Activated T-cell treated with anti-CD3 and anti-CD28 coated beads, Interleukin-2, amount 50 U/mL, for 1 hour (primary cell): Measurements from ENCODE around the gene MT1X.
A peak's percentile ranks its signal among the peaks of the same experiment; 100 is the strongest.

Experiments used
- DNase-seq: peaks from one replicate; pipeline ENCODE4 v3.0.0-alpha.2; 2020

Gene MT1X

DNA sequence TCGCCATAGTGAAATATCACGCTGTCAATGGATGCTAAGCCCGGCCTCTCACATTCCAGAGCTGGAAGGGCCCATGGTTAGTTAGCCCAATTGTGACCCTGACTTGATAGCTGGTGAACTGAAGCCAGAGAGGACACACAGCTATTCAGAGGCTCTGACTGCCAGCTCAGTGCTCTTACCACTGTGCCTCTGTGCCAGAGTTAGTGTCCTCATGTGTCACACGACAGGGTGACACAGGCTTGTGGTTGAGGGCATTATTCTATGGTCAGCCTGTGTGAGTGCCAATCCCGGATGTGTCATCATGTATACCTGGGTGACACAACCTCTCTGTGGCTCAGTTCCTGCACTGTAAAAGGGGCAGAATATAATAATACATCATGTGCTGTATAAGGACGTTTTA, 2.5 kb upstream of the MT1X start:
- no peak for DNase-seq

DNA sequence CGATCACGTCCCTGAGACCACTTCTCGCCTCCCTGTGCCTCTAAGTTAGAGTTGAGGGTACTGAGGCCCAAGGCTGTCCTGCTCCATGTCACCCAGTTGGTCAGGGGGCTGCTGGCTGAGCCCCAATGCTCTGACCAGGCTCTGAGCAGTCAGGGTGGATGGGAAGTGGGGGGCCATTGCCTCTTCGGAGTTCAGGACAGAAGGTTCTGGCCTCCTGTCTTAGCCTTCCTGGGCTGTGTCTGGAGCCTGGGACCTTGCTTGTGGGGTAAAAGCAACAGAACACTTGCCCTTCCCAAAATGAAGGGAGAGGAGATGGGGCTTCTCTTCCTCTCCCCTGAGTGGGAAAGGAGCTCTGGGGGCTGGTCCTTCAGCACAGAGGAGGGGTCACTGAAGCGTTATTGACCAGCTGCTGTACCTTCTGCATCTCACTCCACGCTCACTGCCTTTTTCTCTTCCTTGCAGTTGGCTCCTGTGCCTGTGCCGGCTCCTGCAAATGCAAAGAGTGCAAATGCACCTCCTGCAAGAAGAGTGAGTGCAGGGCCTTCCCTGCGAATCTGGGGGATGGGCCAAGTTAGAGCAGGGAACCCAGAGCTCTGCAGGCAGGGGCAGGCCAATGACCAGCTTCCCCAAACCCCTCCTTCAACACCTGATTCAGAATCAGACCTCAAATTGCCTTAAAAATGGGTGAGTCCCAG, 580 bp downstream of the MT1X start:
- no peak for DNase-seq

DNA sequence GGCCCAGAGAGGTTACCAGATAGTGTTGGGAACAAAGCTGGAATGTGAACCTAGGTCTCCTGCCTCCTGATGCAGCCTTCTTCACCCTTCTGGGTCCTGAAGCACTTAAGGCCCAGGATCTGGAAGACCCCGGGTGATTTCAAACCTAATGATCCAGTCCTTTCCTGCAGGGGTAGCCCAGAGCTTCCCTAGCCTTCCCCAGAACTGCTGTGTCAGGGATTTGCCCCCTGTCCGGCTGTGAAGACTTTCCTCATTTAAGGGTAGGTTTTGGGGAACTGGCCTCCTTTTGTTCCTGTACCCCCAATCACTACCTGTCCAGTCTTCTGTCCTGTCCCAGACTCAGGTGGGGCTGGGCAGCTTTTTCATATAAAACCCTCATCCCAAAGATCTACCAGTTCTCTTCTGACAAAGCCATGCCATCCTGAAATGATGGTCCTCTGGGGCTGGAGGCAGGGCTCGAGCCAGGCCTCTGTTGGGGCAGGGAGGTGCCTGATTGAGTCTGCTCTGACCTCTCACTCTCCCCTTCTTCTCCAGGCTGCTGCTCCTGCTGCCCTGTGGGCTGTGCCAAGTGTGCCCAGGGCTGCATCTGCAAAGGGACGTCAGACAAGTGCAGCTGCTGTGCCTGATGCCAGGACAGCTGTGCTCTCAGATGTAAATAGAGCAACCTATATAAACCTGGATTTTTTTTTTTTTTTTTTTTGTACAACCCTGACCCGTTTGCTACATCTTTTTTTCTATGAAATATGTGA, 1.3 kb downstream of the MT1X start:
- no peak for DNase-seq

DNA sequence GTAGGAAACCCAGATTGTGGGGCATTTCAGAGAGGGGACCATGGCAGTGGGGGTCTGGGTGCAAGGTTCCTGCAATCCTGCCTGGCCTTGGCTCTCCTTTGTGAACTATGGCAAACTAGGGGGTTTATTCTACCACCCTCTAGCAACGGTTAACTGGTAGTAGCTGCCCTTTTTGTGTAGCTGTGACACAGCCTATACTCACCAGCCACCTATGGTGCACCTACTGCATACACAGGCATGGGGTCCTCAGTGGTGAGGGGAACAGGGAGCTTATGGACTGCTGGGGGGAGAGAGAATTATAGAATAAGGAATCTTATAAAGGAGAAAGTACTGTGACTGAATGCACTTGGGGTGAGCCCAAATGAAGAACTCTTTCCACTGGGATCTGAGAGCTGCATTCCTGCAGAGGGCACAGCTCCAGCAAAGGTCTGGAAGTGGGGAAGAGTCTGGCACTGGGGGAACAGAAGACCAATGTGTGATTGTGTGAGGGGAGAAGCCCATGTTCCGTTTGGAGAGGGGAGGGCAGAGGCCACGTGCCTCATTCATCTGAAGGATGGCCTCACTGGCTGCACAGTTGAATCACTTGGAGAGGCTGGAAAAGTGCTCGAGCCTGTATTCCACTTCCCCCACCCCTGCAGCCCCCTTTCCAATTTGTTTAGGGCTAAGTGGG, 2.1 kb downstream of the MT1X start:
- no peak for DNase-seq

DNA sequence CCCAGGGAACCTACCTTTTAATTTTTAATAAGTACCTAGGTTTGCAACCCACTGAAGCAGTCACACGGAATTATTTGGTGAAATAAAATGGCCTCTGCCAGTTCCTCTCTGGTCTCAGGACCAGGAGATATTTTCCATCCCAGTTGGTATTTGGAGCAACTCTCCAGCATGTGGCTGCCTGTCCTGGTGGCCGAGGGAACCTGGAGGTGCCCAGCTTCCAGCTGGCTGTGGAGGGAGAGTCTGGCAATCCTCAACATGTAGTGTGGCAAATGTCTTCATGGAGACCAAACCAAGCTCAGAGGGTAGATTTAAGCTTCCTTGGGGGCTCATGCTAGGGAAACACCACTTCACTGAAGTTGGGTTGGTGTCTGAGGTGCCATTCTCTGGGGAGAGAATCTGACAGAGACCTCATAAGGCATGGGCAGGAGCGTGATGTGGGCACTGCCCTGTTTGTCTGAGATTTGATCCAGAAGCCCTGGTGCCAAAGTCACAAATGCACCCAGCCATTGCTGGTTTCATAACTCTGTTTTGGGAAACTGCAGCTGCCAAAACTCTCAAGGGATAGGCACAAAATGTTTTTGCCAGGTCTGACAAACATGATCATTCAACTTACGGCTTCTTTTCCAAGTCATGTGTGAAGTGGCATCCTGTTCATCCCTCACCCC, 2.8 kb downstream of the MT1X start:
- no peak for DNase-seq

DNA sequence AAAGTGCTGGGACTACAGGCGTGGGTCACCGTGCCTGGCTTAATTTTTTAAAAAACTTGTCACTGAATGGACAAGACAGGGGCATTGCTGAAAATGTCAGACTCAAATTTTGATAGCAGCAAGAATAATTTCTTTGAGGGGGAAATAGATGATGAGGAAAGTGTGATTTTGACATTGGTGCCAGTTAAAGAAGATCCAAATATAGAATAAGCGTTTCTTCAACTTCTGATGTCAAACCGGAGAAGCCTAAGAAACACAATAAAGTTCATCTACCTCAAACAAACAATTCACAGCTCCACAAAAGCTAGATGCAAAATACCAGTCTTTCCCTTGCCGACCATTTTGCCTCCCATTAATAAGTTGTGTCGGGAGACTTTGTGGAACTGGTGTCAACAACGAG, 4.5 kb downstream of the MT1X start:
- no peak for DNase-seq

DNA sequence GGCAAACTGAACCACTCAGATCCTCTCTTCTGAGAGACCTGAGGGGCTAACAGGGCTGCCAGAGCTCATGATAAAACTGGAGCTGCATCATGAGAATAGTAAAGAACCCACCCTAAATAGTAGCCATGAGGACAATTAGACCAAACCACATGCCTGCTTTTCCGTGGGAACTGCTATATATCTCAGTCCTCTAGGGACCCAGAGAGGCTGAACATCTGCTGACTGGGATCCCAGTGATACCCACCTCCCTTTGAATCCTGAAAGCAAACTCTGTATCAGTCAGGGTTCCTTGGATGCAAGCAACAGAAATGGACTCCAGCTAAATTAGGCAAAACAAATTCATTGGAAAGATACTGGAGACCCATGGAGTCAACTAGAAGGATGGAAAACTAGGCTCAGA, 6.5 kb downstream of the MT1X start:
- DNase-seq = no peak

DNA sequence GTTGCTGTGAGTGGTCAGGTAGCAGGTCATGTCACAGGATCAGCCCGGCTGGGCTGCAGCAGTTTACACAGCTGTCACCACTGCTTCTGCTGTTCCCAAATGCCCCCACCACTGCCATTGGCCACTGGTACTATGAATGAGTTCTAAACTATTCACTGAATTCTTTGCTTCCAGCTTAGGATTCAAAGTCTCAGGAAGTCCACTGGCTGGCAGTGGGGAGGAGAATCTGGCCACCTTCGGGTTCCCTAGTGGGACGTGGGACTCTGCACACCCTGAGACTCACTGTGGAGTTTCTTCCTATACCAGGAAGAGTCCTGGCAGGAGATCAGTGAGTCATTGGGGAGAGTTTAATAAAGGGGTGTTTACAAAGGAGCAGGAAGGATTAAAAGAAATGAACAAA, 6.9 kb downstream of the MT1X start:
- DNase-seq = no peak

DNA sequence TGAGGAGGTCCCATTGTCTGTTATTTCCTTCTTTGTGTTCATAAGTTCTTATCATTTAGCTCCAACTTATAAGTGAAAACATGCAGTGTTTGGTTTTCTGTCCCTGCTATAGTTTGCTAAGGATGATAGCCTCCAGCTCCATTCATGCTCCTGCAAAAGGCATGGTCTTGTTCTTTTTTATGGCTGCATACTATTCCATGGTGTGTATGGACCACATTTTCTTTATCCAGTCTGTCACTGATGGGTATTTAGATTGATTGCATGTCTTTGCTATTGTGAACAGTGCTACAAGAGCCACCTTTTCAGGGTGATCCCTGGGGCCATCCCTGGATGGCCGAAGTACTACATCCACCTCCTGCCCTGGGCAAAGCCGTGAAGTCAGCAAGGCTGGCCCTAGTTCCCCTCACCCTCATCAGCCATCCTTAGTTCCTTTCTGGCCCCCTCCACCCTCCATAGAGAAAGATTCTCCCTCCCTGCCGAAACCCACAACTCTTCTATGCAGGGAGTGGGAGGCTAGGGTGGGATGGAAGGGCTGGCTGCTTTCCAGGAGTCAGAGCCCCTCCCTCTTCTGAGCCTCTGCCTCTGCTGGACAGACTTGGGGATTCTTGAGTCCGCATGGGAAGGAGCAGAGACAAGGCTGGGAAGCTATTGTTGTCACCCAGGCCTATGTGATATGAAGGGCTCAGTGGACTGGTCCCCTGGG, 8.3 kb downstream of the MT1X start:
- no peak for DNase-seq

DNA sequence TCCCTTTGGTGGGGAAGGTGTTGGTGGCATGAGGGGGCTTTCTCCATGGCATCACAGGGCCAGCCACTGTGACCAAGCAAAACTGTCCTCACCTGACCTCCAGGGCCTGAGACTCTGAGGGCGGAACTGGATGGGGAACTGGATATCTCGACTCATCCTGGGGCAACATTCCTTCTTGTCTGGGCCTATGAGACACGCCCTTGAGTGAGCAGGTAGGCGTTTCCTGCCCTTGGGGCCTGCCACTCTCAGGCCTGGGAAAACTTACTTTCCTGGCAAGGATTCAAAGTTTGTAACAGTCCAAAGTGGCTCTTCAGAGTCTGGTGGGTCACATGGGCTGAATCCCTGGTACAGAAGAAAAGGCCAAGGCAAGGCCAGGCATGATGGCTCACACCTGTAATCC, 9.6 kb downstream of the MT1X start:
- DNase-seq = no peak

DNA sequence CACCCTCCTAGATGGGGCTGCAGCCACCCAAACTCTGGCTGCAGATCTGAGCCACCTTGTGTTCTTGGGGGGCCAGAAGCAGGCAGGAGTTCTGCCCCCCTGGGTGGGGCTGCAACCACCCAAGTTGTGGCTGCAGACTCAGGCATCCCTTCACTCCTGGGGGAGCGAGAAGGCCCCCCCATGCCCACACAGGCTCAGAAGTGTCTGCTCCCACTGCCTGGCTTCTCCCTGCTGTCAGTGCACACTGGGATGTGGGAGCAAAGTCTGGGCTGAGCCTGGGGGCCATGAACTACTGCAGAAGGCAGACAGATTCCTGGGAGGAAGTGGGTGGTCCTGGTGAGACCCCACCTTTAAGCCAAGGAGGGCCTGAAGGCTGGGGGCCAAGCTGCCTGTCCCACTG, 13.0 kb downstream of the MT1X start:
- no peak for DNase-seq

DNA sequence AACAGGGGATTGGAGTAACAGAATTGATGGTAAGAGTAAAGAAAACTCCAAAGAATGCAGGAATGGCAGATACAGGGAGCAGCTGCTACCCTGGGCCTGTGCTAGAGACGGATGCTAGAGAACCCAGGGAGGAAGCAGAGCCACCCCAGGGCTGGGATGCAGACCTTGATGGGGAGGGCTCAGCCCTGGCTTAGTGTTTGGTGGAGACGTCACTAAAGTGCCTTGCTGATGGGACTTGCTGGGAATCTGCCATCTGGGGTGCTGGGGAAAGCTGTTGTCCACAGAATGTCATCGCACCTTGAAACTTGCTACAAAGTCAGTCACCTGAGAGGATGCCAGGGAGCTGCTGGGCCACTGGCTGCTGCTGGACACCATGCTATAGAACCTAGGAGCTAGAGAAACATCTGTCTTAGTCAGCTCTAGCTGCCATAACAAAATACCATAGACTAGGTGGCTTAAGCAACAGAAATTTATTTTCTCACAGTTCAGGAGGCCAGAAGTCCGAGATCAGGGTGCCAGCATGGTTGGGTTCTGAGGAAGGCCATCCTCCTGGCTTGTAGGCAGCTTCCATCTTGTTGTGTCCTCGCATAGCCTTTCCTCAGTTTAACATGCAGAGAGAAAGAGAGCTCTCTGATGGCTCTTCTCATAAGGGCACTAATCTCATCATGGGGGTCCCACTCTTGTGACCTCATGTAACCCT, 15.3 kb downstream of the MT1X start:
- DNase-seq = no peak

DNA sequence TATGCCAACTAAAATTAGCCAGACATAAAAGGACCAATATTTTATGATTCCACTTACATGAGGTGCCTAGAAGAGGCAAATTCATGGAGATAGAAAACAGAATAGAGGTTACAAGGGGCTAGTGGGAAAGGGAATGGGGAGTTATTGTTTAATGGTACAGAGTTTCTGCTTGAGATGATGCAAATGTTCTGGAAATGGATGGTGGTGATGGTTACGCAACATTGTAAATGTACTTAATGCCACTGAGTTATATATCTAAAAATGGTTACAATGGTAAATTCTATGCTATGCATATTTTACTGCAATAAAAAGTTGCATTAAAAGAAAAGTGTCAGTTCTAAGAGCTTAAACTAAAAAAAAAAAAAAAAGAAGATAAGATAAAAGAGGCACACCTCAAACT, 17.9 kb downstream of the MT1X start:
- DNase-seq = no peak

DNA sequence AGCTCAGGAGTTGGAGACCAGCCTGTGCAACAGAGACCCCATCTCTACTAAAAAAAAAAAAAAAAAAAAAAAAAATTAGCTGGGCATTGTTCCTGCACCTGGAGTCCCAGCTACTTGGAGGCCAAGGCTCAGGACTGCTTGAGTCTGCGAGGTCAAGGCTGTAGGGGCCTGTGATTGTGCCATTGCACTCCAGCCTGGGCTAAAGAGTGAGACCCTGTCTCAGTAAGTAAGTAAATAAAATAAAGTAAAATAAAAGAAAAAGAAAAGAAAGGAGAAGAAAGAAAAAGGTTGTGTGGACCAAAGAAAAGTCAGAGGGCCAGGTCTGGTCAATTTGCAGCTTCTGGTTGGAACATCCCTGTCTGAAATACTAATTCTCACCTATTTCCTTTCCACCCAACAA, 18.4 kb downstream of the MT1X start:
- no peak for DNase-seq

DNA sequence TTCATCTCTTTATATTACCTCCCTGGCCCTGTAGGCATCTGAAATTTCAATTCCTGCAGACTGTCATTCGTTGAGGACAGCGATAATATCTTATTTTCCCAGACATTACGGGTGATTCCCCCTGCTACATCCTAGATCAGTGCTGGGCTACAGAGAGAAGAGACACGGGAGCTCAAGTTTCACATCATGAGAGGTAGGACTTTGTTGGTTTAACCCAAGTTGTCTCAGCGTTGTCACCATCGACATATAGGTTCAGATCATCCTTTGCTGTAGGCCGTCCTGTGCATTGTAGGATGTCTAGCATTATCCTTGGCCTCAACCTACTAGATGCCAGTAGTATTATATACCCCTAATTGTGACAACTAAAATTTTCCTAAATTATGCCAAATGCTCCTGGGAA, 19.3 kb downstream of the MT1X start:
- DNase-seq = no peak

DNA sequence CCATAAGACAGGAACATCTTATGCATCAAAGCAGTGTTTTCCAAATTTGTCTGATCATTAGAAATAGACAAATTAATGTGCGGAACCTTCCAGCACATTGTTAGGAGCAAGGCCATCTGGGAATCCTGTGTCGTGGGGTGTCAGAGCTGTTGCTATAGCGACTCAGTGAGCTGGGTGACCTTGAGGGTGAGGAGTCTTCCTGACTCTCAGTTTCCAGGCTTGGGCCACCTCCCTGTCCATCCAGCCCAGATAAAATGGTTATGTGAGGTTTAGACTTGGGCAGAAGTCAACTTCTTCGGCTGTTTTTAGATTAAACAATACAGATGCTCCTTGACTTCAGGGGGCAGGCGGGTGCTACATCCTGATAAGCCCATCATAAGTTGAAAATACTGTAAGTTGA, 20.6 kb downstream of the MT1X start:
- no peak for DNase-seq

DNA sequence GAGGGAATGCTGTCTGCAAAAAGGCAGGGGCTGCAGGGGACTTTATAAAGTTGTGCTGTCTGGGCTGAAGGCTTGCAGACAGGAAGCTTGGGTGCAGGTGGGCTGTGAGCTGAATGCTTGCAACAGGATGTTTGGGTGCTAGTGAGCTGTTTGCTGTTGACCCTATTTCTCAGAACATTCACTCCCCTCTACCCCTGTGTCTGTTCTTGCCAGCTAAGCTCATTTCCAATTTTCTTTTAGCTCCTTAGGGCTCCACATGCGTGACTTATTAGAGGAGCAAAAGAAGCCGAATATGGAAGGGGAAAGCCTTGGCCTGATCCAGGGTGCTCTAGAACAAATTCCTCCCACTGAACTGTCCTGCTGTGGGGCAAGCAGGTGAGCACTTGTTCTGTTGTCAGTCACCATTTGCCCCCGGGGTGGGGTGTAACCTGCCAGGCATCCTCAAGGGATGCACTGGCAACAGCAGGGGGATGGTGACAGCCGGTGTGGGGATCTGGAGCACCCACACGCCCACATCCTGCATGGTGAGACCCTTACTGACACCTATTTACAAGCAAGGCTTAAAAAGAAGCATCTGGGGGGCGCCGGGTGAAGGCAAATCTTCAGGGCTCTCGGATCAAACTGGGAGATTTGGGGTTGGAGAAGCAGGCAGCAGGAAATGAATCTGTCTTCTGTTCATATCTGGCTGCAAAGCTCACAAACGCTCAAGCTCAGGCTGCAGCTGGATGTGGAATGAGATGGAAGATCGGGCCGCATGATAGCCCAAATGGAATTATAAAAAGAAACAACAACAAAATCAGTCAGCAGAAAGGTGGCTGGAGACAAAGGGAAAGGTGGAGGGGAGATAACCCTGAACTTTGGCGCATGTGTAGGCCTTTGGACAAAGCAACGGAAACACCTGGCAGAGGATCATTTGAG, 26.5 kb downstream of the MT1X start:
- DNase-seq = peak; percentile 26

DNA sequence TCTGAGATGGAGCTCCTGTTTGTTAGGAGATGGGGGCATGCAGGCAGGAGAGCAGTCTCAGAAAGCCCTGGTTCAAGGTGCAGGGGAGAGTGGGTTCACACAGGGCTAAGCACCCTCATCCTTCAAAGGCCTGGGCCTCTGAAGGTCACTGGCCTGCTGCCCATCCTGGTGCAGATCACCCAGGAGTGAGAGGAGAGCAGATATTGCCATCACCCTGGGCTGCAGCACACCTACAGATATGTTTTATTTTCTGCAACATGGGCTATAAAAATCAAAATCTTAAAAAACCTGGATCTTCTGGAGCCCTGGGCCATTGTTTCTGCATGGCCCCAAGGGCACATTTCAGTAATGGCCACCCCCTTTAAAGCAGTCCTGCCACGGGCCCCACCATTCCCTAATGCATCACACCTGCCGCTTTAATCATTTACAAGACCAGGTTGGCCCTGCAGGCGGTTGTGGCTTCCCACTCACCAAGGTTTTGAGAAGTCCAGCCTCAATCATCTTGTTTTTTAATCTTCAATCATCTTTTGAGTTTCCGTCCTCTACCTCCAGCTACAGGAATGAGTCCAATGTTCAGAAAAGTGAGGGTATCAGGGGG, 27.3 kb downstream of the MT1X start:
- DNase-seq = no peak

DNA sequence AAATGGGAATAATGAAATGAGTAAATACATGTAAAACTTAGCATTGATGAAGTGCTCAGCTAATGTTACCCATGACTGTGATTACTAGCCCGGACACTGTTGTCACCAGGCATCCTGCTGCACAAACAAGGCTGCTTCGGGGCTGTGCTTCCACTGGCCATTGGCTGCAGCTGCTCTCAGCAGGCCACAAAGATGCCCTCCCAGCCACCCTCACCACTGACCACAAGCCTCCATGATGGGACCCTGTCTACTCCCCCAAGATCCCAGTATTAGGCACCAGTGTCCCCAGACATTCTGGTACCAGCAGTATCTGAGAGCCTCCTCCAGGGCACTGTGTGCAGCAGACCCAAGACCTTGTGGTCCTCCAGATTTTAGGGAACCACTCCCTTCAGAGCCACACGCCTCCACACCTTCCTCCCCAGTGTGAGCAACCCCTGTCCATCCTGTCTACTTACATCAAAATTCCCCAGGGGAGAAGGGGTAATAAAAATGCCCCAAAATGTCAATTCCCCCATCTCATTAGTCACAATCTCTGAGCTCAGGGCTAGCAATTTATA, 28.0 kb downstream of the MT1X start:
- no peak for DNase-seq

DNA sequence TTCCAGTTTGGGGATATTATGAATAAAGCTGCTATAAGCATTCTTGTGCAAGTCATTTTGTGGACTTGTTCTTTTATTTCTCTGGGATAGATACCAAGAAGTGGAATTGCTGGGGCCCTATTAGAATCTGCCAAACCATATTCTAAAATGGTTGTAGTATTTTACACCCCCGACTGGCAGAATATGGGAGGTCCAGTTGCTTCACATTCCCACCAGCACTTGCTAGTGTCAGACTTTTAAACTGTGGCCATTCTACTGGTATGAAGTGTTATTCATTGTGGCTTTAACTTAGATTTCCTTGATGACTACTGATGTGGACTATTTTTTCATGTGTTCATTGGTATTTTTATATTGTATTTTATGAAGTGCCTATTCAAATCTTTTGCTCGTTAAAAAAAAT, 29.6 kb downstream of the MT1X start:
- DNase-seq = no peak

DNA sequence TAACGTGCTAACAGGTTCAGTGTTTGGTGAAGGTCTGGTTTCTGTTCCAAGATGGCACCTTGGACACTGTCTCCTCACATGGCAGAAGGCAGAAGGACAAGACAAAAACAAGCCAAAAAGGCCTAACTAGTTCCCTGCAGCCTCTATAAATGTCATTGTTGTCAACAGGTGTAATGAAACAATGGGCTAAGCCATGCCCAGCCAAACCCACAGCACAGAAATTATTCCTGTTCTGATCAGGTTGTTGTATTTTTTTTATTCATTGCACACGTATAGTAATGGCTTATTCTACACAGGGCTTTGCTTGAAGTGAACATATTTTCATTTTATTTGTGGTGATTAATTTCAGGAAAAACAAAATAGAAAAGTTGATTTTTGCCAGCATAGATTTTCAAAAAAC, 31.5 kb downstream of the MT1X start:
- no peak for DNase-seq
